ENCODE data around the gene XRCC1.
"Not testable (repeated sequence)": the region's sequence is repeated elsewhere in the genome, so short reads cannot be mapped to it uniquely, and the experiment has no call there.

XRCC1 gene

DNA sequence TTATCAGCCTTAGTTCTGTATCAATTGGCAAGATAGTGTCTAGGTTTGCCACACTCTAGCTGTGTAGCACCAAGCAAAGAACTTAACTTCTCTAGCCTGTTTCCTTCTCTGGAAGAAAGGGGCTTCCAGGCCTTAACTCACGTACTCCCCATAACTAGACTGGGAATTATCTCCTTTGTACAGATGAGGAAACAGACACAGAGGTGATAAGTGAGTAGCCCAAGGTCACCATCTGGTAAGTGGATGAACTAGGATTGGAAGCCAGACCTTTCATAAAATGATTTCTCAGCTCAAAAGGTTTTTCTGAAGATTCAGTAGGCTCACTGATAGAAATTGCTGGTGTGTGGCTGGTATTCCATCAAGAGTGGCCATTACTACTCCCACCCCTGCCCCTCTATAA is 41.0 kb upstream of the XRCC1 start:
- Histone ChIP-seq H3K4me1 (ENCODE audit: control insufficient read depth, insufficient read depth, low read length) (peaks cover 13% of the 10 kb centered on the region), H3K4me3 (ENCODE audit: low read depth, low read length) (no peak overlapping the region), H3K9ac (ENCODE audit: low read length) (no peak overlapping the region), H3K27ac (ENCODE audit: low read depth, low read length) (no peak overlapping the region), H3K27me3 (ENCODE audit: control insufficient read depth, insufficient read depth, low read length) (no peaks in the 10 kb centered on the region), H3K36me3 (ENCODE audit: control insufficient read depth, insufficient read depth, low read length) (peaks cover 22% of the 10 kb centered on the region), H3K9me3 (ENCODE audit: control insufficient read depth, insufficient read depth, low read depth, low read length) (no peaks in the 10 kb centered on the region)

DNA sequence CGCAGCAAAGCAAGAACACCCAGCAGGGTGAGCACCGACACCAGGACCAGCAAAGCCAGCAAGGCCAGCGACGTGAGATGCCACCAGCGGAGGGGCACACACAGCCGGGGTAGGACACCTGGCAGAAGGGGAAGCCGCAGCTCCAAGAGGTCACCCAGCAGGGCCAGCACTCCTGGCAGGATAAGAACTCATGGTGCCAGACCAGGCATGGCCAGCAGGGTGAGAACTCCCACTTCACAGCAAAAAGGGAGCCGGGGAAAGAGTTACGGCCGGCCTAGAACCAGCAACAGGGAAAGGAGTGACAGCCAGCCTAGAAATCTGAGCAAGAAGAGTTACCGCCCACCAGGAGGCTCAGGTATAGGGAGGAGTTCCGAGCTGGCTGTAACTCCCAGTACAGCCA is 37.0 kb upstream of the XRCC1 start:
- no peak overlapping the region for H3K4me3 ChIP-seq (ENCODE audit: low read depth, low read length)

DNA sequence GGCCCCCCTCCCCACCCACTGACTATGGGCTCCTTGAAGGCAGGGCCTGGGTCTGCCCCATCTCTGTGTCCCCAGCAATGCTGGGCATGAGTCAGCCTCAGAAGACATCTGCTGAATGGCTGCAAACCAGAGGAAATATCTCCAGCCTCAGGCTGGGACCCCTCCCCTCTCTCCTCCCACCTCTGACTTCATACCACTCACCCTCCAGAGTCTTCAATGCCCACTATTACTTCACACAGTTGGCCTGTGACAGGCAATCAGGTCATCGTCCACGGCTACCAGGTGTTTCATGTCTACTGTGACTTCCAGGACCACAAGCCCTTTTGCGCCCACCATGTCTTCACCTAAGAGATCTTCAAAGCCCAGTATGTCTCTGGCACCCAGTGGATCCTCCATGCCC is 36.5 kb upstream of the XRCC1 start, which contains the start of gene SRRM5:
TSS of gene SRRM5 (plus strand) at position 301 of the 400 bp plus-strand sequence. CDS start at position 335, 34 bp downstream.
- Histone ChIP-seq H3K9me3 (ENCODE audit: control insufficient read depth, insufficient read depth, low read depth, low read length) (no peaks in the 10 kb centered on the region), H3K9ac (ENCODE audit: low read length) (no peak within 1 kb of the TSS), H3K4me1 (ENCODE audit: control insufficient read depth, insufficient read depth, low read length) (peaks cover 4% of the 10 kb centered on the region; the same call in 1 of the 2 replicates), H3K4me3 (ENCODE audit: low read depth, low read length) (no peak within 1 kb of the TSS), H3K27me3 (ENCODE audit: control insufficient read depth, insufficient read depth, low read length) (no peaks in the 10 kb centered on the region), H3K36me3 (ENCODE audit: control insufficient read depth, insufficient read depth, low read length) (peaks cover 30% of the 10 kb centered on the region), H3K27ac (ENCODE audit: low read depth, low read length) (no peak within 1 kb of the TSS)

More for the DNA sequence above, 37.0 kb upstream of the XRCC1 start:
- peaks cover 28% of the 10 kb centered on the region for H3K36me3 ChIP-seq (ENCODE audit: control insufficient read depth, insufficient read depth, low read length)
- H3K4me1 ChIP-seq (ENCODE audit: control insufficient read depth, insufficient read depth, low read length), result peaks cover 4% of the 10 kb centered on the region; the same call in 1 of the 2 replicates
- no peaks in the 10 kb centered on the region for H3K9me3 ChIP-seq (ENCODE audit: control insufficient read depth, insufficient read depth, low read depth, low read length)
- no peak overlapping the region for H3K27ac ChIP-seq (ENCODE audit: low read depth, low read length)
- H3K9ac ChIP-seq (ENCODE audit: low read length), result no peak overlapping the region
- H3K27me3 ChIP-seq (ENCODE audit: control insufficient read depth, insufficient read depth, low read length), result no peaks in the 10 kb centered on the region

DNA sequence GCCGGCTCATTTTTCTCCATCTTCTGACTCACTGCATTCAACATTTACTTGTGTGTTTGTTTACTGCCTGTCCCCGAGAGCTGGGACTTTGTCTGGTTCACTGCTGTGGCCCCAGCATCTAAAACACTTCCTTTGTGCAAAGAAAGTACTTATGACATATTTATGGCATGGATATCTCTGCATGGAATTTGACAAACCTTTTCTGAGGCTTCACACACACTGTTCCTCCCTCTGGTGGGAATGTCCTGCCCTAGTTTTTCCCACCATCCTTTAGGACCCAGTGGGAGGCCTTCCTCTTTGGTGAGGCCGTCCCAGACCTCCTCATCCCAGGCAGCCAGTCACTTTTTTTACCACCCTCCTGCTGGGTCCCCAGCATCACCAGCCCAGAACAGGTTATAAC is 35.2 kb upstream of the XRCC1 start:
- H3K27ac ChIP-seq (ENCODE audit: low read depth, low read length), result no peak overlapping the region
- no peak overlapping the region for H3K9ac ChIP-seq (ENCODE audit: low read length)
- no peaks in the 10 kb centered on the region for H3K27me3 ChIP-seq (ENCODE audit: control insufficient read depth, insufficient read depth, low read length)
- H3K9me3 ChIP-seq (ENCODE audit: control insufficient read depth, insufficient read depth, low read depth, low read length), result no peaks in the 10 kb centered on the region
- peaks cover 31% of the 10 kb centered on the region for H3K36me3 ChIP-seq (ENCODE audit: control insufficient read depth, insufficient read depth, low read length)
- H3K4me1 ChIP-seq (ENCODE audit: control insufficient read depth, insufficient read depth, low read length), result peaks cover 4% of the 10 kb centered on the region; the same call in 1 of the 2 replicates
- no peak overlapping the region for H3K4me3 ChIP-seq (ENCODE audit: low read depth, low read length)

DNA sequence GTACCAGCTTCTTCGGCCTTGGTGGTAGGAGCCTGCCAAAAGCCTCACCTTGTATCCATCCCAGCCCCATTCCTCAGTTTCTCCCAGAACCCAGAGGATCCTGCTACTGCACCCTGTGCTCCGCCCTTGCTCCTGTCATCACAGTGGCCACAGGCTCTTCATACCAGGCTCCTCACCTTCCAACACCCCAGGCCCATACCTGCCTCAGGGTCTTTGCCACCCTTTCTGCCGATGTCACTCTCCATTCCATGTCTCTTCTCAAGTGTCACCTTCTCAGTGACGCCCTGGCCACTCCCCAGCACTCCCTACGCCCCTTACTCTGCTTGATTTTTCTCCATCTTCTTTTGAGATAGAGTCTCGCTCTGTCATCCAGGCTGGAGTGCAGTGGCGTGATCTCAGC is 34.5 kb upstream of the XRCC1 start:
- no peaks in the 10 kb centered on the region for H3K9me3 ChIP-seq (ENCODE audit: control insufficient read depth, insufficient read depth, low read depth, low read length)
- no peak overlapping the region for H3K27ac ChIP-seq (ENCODE audit: low read depth, low read length)
- no peak overlapping the region for H3K4me3 ChIP-seq (ENCODE audit: low read depth, low read length)
- no peaks in the 10 kb centered on the region for H3K27me3 ChIP-seq (ENCODE audit: control insufficient read depth, insufficient read depth, low read length)
- H3K9ac ChIP-seq (ENCODE audit: low read length), result no peak overlapping the region
- H3K4me1 ChIP-seq (ENCODE audit: control insufficient read depth, insufficient read depth, low read length), result peaks cover 4% of the 10 kb centered on the region; the same call in 1 of the 2 replicates
- H3K36me3 ChIP-seq (ENCODE audit: control insufficient read depth, insufficient read depth, low read length), result peaks cover 31% of the 10 kb centered on the region

DNA sequence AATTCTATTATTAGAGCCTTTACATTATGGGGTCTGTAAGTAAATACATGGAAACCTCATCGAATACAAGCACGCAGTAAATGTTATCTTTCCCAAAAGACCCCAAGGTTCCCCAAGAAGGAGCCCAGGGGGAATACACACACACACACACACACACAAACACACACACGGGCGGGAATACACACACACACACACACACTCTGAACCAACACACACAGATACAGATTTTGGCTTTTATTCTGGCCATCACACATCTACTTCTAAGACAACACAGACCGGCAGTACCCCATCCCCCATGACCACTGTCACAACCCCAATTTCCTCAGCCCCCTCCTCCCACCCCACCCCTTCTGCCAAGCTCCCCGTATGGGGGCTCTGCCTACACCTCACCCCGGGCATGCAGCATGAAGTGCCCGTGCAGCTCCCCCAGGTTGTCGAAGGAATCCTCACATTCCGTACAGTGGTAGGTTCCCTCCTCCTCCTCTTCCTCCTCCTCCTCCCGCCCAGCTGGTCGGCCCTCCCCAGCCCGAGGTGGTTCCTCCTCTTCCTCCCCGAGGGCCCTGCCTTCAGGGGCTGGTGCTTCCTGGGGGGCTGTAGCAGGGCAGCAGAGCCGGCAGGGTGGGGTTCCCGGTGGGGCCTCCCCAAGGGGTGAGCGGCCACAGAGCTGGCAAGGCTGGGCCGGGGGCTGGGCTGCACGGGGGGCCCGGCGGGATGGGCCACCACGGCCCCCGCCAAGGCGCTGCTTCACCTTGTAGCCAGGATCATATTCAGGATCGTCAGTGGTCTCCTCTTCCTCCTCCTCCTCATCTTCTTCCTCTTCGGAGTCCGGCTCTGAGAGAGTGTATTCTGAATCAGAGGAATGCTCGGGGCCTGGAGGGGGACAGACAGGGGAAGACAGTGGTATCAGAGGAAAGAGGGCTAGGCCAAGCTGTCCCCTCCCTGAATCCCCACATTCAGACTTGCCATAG is 32.2 kb upstream of the XRCC1 start:
- Histone ChIP-seq H3K36me3 (ENCODE audit: control insufficient read depth, insufficient read depth, low read length) (peaks cover 24% of the 10 kb centered on the region), H3K9me3 (ENCODE audit: control insufficient read depth, insufficient read depth, low read depth, low read length) (no peaks in the 10 kb centered on the region), H3K27me3 (ENCODE audit: control insufficient read depth, insufficient read depth, low read length) (no peaks in the 10 kb centered on the region), H3K4me3 (ENCODE audit: low read depth, low read length) (no peak overlapping the region), H3K27ac (ENCODE audit: low read depth, low read length) (no peak overlapping the region), H3K9ac (ENCODE audit: low read length) (no peak overlapping the region), H3K4me1 (ENCODE audit: control insufficient read depth, insufficient read depth, low read length) (peaks cover 4% of the 10 kb centered on the region; the same call in 1 of the 2 replicates)

DNA sequence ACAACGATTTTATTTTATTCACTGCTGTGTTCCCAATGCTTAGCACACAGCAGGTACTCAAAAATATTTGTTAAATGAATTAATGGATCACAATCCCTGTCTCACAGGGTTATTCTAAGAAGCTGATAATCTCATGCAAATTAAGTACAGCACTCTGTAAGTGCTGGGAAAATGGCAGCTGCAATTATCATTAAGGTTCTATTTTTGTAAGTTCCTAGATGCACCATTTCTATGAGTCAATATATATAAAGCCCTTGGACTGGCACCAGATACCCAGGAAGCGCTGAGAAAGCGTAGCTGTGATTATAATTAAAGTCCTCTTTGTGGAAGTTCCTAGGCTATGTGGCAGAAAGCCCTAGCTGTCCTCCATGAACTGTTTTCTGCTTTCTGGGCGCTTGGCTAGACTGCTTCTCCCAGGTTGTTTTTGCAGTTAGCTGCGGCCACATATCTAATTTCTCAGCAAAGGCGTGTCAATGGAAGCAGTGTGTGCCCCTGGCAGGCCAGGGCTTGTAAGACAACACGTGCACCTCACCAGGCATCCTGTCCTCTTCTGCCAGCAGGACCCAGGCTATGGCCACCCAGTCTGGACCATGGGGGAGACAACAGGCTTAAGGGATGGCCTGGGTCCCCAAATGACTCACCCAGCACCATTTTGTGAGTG is 31.4 kb upstream of the XRCC1 start:
- H3K4me3 ChIP-seq (ENCODE audit: low read depth, low read length), result no peak overlapping the region
- no peak overlapping the region for H3K9ac ChIP-seq (ENCODE audit: low read length)
- no peak overlapping the region for H3K27ac ChIP-seq (ENCODE audit: low read depth, low read length)
- no peaks in the 10 kb centered on the region for H3K9me3 ChIP-seq (ENCODE audit: control insufficient read depth, insufficient read depth, low read depth, low read length)
- peaks cover 16% of the 10 kb centered on the region for H3K36me3 ChIP-seq (ENCODE audit: control insufficient read depth, insufficient read depth, low read length)
- H3K27me3 ChIP-seq (ENCODE audit: control insufficient read depth, insufficient read depth, low read length), result no peaks in the 10 kb centered on the region
- H3K4me1 ChIP-seq (ENCODE audit: control insufficient read depth, insufficient read depth, low read length), result peaks cover 4% of the 10 kb centered on the region; the same call in 1 of the 2 replicates

DNA sequence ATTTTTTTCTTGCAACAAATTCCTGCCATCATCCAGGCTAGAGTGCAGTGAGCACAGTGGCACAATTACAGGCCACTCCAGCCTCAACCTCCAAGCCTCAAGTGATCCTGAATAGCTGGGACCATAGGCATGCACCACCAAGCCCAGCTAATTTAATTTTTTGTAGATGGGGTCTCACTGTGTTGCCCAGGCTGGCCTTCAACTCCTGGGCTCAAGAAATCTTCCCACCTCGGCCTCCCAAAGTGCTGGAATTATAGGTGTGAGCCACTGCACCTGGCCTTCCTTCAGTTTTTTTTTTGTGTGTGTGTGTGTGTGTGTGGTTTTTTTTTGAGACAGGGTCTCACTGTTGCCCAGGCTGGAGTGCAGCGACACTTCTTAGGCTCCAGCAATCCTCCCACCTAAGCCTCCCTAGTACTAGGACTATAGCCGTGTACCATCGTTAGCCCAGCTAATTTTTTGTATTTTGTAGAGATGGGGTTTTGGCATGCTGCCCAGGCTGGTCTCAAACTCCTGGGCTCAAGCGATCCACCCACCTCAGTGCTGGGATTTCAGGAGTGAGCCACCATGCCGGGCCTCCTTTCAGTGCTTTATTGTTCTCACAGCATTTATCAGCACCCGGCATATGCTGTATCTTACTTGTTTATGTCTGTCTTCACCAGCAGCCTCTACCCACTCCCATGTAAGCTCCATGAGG is 30.7 kb upstream of the XRCC1 start:
- Histone ChIP-seq H3K9ac (ENCODE audit: low read length) (no peak overlapping the region), H3K4me3 (ENCODE audit: low read depth, low read length) (no peak overlapping the region), H3K27ac (ENCODE audit: low read depth, low read length) (no peak overlapping the region), H3K27me3 (ENCODE audit: control insufficient read depth, insufficient read depth, low read length) (no peaks in the 10 kb centered on the region), H3K4me1 (ENCODE audit: control insufficient read depth, insufficient read depth, low read length) (peaks cover 4% of the 10 kb centered on the region; the same call in 1 of the 2 replicates), H3K36me3 (ENCODE audit: control insufficient read depth, insufficient read depth, low read length) (peaks cover 15% of the 10 kb centered on the region), H3K9me3 (ENCODE audit: control insufficient read depth, insufficient read depth, low read depth, low read length) (no peaks in the 10 kb centered on the region)

DNA sequence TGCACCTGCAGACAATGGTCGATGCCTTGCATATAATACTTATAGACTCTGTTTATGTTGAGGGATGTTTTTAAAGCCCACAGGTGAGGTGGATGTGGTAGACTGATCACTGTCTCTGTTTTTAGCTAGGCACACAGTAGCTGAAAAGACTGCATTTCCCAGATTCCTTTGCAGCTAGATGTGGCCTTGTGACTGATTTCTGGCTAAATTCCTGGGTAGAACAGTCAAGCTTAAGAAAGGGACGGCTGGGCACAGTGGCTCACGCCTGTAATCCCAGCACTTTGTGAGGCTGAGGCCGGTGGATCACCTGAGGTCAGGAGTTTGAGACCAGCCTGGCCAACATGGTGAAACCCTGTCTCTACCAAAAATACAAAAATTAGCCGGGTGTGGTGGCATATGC is 25.0 kb upstream of the XRCC1 start:
- not testable (repeated sequence) for H3K27ac ChIP-seq (ENCODE audit: low read depth, low read length); H3K4me3 ChIP-seq (ENCODE audit: low read depth, low read length); H3K9ac ChIP-seq (ENCODE audit: low read length); H3K9me3 ChIP-seq (ENCODE audit: control insufficient read depth, insufficient read depth, low read depth, low read length); H3K4me1 ChIP-seq (ENCODE audit: control insufficient read depth, insufficient read depth, low read length); H3K27me3 ChIP-seq (ENCODE audit: control insufficient read depth, insufficient read depth, low read length)
- peaks cover 19% of the 10 kb centered on the region for H3K36me3 ChIP-seq (ENCODE audit: control insufficient read depth, insufficient read depth, low read length)

DNA sequence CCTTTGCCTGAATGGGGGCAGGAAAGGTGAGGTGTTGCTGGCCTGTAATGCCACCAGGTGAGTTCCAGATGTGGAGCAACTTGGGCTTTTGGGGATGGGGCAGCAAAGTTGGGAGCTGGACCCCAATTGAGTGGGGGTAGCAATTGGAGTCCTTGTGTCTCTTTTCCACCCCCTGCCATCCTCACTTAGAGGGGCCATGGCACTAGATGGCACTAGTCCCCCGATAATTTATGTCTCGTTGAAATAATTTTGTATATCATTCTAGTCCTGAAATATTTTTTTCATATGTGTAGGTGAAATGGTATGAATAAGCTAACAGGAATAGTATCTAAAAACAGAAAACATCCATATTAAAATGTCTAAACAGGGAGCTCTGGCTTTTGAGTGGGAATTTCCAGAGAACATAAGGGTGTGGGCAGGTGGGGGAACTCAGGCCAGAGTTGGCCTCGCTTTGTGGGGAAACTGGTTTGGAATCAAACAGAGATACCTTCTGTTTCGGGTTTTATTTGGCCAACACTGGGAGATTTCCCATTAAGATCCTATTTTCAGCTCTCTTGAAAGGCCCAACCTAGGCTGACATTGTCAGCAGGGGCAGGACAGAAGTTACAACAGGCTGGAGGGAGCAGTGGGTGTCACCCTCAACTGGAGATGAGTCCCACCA is 24.4 kb upstream of the XRCC1 start:
- H3K9me3 ChIP-seq (ENCODE audit: control insufficient read depth, insufficient read depth, low read depth, low read length), result no peaks in the 10 kb centered on the region
- H3K9ac ChIP-seq (ENCODE audit: low read length), result no peak overlapping the region
- H3K36me3 ChIP-seq (ENCODE audit: control insufficient read depth, insufficient read depth, low read length), result peaks cover 19% of the 10 kb centered on the region
- H3K4me1 ChIP-seq (ENCODE audit: control insufficient read depth, insufficient read depth, low read length), result peaks cover 5% of the 10 kb centered on the region; the same call in 1 of the 2 replicates
- H3K4me3 ChIP-seq (ENCODE audit: low read depth, low read length), result no peak overlapping the region
- H3K27ac ChIP-seq (ENCODE audit: low read depth, low read length), result no peak overlapping the region
- H3K27me3 ChIP-seq (ENCODE audit: control insufficient read depth, insufficient read depth, low read length), result no peaks in the 10 kb centered on the region

All from HUES6 (cell line).